HG03095 (cell line): ENCODE measurements around the gene UBE2Q2.

Experiments used
- ATAC-seq: cut with Tn5 transposase; IDR thresholded peaks from one replicate; pipeline ENCODE4 v1.9.1; 2021; ENCODE audit warnings: moderate library complexity; ENCODE audit not compliant: unreplicated experiment

Gene UBE2Q2

DNA sequence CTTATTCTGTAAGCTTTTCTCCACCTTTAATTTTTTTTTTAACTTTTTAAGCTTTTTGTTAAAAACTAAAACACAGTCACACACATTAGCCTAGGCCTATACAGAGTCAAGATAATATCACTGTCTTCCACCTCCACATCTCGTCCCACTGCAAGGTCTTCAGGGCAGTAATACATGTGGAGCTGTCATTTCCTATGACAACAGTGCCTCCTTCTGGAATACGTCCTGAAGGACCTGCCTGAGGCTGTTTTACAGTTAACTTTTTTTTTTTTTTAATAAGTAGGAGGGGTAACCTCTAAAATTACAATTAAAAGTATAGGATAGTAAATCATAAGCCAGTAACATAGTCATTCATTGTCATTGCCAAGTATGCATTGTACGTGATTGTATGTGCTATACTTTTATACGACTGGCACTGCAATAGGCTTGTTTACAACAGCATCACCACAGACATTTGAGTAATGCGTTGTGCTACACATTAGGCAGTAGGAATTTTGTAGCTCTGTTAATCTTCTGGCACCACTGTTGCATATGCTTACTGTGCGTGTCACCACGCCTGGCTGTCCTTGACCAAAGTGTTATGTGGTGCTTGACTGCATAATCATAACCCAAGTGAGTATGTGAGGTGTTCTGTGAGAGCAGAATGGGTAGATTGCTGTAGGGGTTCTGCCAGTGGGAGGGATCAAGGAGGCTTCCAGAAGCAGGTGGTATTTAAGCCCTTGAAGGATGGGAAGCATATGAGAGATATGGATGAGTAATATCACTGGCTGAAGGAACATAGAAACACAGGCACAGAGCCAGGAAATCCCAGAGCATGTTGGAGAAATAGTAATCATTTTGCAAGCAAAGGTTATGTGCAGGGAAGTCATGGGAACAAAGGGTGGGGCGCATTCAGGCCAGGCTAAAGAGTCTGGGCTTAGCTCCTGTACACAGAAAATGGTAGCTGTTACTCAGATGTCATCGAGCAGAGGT, 78.8 kb downstream of the UBE2Q2 start:
- no peak for ATAC-seq

DNA sequence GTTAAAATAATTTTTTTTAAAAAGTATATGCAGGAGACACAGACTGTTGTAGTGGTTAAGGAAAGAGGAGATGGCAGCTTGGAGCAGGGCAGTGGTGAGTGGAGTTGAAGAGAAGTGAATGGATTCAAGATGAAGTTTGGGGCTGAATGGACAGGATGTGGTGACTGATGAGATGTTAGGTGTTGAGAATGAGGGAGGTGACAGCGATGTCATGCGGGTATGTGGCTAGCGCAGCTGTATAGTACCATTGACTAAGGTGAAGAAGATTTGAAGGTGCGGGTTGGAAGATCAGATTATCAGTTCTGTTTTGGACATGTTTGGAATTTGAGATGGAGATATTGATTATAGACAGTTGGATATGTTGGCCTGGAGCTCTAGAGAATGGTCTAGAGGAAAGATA, 80.5 kb downstream of the UBE2Q2 start:
- no peak for ATAC-seq

DNA sequence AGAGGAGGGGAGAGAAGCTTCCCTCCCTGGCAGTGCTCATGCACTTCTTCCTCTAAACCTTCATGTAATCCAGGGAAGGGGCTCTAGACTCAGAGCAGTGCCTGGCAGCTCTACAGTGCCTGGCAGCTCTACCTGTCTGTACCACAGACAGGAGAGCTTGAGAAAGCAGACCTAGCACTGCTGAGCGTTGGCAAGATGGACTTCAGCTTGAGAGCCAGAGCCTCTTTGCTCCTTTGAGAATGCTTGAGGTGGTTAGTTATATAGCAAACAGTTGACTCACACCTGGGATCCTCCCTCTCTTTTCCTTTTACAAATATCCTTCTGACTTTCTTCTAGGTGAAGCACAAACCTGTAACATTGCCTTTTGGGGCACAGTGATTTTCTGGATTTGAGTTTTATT, 81.3 kb downstream of the UBE2Q2 start:
- no peak for ATAC-seq

DNA sequence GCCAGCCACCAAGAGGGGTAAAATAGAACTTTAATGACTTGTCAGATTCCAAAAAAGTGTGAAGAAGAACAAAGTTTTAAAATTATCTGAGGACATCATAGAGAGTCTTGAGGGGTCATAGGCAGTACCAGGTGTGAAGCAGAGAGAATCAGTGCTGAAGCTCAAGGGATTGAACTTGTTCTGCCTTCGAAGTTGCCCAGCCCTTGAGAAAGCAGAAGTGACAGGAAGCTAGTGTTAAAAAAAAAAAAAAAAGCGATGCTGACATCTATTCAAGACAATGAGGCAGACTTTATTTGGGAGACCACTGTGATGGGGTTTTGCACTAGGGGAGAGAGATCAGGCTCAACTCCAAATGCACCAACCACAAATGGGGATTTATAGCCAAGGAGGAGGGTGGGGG, 82.2 kb downstream of the UBE2Q2 start:
- no peak for ATAC-seq

DNA sequence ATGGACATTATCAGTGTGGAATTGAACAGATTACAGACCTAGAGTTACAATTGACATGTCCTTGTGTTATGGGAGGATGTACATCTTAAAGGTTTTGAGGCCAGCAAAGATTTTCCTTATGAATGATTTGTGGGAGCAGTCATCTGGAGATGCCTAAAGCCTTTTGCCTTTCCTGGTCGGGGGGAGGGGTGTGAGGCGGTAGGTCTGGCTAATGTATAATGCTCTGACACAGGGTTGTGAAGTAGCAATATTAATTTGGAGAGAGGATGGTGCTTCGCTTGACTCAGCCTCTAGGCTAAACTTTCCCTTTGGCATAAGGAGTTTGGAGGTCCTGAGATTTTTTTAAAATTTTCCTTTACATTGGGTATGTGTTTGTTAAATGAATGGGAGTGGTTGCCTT, 83.7 kb downstream of the UBE2Q2 start:
- ATAC-seq = no peak

DNA sequence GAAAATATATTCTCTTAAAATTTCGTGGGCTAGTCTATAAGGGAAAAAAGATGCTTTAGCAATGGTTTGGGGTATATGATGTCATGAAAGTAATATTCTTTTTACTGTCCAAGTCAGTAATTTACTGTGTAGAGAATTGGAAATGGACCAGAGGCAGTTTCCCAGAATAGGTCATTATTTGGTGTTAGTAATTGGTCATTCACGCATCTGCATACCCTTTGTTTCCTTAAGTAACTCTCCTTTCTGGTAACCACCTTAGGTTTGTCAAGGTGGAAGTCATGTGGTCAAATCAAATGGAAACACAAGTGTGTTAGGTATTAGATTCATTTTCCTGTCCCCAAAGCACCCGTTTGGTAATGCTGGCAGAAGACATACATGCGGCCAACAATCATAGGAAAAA, 84.4 kb downstream of the UBE2Q2 start:
- ATAC-seq = no peak

DNA sequence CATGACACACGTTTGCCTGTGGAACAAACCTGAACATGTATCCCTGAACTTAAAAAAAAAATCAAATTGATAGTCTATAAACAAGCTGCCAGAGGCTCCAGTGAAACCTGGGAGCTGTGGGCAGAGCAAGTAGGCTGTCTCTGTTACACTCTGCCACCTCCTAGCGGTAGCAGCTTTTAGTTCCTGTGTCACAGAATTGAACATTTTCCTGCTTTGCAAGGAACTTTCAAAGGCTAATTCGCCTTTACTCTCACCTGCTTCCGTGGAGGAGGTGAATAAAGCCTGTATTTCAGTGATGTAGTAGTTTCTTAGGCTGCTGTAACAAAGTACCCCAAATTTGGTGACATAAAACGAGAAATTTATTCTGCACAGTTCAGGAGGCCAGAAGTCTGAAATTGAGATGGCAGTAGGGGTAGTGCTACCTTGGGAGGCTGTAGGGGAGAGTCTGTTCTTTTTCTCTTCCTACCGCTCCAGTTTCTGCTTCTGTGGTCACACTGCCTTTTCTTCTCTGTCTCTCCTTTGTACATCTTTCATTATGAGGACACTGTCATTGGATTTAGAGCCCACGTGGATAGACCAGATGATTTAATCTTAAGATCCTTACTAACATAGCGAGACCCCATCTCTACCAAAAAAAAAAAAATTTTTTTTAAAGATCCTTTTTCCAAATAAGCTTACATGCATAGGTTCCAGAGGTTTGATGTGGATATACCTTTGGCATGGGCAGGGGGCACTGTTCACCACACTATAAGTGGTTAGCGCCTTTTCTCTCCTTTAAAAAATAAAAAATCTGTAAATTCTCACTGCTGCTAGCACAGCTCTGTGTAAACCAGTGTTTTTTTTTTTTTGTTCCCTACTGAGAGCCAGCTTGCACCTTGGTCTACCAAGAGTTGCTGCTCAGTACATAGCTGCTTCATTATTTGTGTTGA, 85.7 kb downstream of the UBE2Q2 start:
- ATAC-seq = no peak

DNA sequence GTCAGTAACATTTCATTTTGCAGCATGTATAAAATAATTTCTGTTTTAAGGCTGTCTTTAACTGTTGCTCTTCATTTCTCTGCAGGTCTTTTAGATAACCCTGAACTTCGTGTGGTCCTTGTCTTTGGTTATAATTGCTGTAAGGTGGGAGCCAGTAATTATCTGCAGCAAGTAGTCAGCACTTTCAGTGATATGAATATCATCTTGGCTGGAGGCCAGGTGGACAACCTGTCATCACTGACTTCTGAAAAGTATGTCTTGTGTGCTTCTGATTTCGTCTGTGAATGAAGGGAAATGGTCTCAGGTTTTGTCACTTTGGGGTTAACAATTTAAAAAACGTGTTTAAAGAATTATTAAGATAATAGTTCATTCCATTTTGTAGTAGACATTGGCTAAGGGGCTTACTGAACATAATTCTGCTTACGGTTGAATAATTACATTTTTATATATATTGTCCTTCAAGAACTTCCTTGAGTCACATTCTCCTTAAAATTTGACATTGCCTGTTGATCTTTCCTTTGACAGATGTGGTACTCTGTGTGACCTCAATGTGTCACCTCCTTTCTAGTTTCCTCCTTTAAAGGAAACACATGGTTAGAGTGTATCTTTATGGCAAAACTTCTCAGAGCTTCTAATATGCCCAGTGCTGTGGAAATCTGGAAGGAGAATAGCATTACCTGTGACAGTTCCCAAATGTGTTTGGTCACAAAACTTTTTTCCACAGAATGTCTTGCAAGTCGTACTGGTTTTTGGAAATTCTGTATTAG, 86.7 kb downstream of the UBE2Q2 start:
- ATAC-seq = no peak

DNA sequence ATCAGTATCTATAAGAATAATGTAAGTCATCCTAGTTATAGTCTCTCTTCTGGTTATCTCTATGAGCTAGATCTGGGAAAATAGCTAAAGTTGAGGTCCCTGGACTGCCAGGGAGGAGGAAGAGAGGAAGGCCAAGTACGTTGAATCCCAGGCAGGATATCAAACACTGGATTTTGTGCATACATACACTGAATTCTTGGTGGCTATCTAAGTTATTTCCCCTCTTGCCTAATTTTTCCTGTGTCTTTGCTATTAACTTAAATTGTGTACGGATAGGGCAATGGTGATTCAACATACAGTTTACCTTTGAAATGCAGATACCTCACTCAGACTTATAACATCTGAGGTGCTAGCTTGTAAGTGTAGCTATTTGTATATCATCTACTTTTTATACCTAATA, 87.6 kb downstream of the UBE2Q2 start:
- ATAC-seq = no peak

DNA sequence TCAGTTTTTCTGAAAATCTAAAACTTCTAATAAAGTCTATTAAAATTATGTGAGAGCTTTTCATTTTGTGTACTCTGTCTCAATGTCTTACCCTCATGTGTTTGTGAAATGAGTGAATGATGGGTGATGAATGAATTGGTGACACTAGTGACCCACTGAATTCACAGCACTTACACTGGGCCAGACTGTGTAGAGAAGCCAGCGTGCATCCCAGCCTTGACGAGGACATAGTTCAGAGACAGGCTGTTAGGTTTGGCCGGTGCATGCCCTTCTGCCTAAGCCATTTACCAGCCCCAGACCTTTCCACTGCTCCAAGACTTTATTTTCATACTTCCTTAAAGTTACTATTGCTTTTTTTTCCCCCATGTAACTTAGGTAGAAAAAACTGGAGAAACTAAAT, 99.2 kb downstream of the UBE2Q2 start:
- no peak for ATAC-seq

DNA sequence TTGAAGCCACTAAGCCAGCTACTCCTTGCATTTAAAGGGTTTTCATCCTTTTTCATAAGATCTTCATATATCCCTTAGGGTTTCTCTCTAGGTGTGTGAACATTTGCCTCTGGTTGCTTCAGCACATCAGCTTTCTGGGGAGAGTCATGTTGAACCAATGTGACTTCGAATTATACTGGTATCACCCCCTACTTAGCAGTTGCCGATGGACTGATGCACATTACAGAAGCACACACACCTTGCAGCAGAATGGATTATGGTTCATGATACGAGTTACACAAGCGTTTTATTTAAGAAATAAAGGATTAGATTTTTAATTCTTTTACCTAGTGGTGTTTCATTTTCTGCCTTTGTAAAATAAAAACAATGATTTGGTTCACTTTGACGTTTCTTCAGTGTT, 100.0 kb downstream of the UBE2Q2 start:
- no peak for ATAC-seq

DNA sequence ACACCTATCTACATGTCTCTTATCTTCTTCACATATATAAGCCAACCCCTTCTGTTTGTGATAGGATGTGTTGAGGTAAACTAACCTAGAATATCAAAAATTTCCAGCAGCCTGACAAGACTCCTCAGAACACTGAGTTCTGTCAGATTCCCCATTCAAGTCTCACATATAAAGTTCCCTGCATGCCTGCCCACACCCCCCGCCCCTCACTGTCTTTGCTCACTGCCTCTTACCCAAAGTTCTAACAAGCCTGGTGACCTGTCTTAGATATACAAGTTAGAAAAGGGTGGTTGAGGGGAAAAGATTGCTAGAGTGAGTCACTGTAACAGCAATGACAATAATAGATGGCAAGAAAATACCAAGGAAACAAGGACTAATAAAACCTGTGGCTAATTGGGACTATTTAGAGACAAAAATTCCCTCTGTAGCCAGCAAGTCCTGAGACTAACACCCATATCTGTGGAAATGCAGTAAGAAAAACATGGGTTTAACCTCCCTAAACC, 100.5 kb downstream of the UBE2Q2 start:
- ATAC-seq = no peak

DNA sequence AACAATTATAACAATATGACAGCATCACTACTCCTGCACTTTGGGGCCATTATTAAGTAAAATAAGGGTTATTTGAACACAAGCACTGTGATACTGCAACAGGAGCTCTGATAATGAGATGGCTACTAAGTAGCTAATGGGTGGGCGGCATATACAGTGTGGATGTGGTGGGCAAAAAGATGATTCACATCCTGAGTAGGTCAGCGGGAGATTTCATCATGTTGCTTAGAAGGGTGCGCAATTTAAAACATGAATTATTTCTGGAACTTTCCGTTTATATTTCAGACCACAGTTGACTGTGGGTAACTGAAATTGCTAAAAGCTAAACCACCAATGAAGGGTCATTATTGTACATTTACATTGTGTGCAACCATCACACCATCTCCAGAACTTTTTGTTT, 102.7 kb downstream of the UBE2Q2 start:
- no peak for ATAC-seq

DNA sequence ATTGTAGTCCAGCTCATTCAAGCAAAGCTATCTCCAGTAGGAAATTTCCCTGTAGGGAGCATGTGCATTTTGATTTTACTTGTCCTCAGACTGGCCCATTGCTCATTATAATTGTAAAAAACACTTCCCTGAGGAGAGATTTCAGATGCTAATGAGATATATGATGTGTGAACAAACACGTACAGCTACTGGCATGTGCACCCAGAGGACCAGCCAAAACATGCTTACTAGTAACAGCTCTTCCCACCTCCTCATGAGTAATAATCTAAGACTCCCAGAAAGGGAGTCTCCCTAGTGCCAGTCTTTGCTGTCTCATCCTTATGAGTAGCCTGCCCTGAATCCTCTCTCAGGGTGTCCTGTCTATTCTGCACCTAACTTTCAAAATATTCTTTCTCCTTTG, 103.8 kb downstream of the UBE2Q2 start:
- ATAC-seq = no peak

DNA sequence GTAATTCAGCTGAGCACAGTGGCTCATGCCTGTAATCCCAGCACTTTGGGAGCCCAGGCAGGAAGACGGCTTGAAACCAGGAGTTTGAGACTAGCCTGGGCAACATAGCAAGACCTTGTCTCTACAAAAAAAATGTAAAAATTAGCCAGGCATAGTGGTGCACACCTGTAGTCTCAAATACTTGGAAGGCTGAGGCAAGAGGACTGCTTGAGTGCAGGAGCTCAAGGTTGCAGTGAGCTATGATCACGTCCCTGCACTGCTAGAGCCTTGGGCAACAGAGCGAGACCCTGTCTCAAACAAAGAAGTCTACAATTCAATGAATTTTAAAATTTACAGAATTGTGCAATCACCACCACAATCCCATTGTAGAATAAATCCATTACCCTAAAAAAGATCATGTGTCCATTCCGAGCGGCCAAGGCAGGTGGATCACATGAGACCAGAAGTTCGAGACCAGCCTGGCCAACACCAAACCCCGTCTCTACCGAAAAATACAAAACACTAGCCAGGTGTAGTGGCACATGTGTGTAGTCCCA, 105.6 kb downstream of the UBE2Q2 start:
- no peak for ATAC-seq
